GM19099 (cell line): Measurements from ENCODE around the gene RARRES2.
A peak's percentile ranks its signal among the peaks of the same experiment; 100 is the strongest.

ENCODE experiments used
- POLR2A ChIP-seq: IDR thresholded peaks from 3 replicates; pipeline ENCODE4 v1.6.1; 2011; ENCODE audit warnings: low read depth; ENCODE audit not compliant: insufficient read length; ENCODE audit errors: extremely low read depth

Gene RARRES2

GRCh38 chr7:150341263-150342120, at the start of gene RARRES2:
Gene RARRES2 (minus strand): TSS chr7:150341629. CDS start chr7:150340609, 1,020 bp downstream.
- TF ChIP-seq POLR2A = no peak

DNA sequence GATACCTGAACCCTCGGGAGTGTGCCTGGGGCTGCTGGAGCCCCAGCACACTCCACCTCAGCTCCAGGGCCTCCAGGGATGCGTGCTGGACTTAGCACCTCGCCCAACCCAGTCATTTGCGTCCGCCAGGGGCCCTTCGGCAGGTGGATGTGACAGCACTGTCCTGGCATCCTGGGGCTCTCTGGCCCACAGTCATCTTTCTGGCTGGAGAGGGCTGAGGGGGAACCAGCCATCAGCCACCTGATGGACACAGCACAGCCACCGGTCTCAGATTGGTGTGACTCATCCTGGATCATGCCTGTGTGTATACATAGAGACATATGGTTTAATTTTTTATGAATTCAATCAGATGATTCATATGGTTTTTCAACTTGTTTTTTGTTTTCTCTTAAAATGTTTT, 48.8 kb upstream of the RARRES2 start:
- TF ChIP-seq POLR2A = no peak

DNA sequence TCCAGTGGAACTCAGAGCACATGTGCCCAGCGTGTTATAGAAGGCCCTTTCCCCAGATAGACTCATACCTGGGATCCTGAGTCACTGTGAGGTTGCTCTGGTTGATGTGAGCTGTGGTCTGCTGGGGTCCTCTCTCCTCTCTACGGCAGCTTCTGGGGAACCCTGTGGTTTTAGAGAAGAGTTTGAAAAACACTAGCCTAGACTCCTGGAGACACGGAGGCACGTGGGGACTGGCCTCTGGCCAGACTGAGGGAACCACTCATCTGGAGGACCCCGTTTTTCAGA, 48.0 kb upstream of the RARRES2 start:
- no peak for TF ChIP-seq POLR2A

DNA sequence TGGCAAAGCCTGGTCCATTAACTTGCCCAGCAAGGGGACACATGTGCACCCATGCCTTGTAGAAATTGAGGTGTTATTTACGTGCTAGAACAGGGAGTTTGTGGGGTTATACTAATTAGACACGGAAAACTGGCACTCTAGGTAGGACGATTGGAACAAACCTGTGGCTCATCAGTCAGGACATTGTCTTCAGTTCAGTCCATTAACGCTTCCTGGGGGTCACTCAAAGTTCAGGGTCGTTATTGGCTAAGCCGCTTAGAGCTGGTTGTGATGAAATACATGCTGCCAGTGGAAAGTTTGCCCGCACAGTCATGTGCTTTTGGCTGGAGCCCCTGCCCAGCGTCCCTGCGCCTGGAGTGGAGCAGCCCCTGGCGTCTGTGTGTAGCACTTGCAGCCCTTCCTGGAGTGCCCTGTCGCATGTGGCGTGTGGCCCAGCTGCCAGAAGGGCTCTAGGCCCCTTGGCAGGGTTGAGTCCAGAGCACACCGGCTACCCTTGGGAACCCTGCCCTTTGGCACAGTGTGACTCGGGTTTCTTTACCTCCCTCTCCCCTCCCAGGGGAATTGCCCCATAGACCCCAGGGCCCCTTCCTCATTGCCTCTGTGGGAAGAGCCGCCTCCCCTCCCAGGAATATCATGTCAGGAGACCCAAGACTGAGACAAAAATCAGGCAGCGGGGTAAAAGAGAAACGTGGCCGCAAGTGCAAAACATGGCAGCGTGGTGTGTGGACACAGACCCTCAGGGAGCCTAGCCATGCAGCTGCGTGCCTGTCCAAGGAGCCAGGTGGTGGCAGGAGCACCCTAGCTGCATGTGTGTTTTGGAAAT, 47.5 kb upstream of the RARRES2 start:
- TF ChIP-seq POLR2A = no peak

GRCh38 chr7:150388306-150388705, 46.9 kb upstream of the RARRES2 start:
- TF ChIP-seq POLR2A = no peak

GRCh38 chr7:150385302-150385723, 43.9 kb upstream of the RARRES2 start:
- no peak for TF ChIP-seq POLR2A

DNA sequence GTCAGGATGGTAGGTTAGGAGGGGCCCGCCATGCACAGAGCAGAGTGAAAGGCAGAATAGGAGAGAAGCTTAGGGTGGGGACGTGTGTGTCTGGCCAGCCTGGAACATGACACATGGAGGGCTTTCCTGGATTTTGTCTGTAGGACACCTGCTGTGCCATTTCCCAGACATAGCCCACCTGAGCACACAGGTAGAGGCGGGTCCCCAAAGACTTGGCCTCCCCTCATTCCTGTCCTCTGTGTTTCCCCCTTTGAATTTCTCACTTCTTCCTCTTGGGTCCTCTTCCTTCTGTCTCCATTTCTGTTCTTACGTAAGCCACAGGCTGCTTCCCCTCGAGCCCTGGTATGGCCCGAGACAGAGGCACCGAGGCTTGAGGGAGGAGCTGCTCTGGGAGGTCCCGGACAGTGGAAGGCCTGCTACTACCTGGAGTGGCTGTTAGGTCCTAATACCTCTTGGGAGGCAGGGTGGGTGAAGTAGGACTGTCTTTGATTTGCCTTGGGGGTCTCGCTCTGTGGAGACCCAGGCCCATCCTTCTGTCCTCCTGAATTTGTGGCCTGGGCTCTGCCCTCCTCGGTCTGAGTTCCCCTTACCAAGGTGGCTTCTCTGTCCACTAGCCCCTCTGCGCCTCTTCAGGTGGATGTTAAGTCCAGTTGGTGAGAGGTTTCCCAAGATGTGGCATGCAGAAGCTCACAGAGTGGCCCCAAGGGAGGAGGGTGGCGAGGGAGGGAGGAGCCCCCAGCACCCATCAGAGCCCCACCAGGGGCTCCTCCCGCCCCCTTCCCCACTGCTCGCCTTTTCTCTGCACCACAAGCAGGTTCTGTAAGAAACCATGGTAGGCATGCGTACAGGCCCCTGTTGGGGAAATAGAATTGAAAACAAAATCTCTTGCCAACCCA, 43.2 kb upstream of the RARRES2 start:
- no peak for TF ChIP-seq POLR2A

DNA sequence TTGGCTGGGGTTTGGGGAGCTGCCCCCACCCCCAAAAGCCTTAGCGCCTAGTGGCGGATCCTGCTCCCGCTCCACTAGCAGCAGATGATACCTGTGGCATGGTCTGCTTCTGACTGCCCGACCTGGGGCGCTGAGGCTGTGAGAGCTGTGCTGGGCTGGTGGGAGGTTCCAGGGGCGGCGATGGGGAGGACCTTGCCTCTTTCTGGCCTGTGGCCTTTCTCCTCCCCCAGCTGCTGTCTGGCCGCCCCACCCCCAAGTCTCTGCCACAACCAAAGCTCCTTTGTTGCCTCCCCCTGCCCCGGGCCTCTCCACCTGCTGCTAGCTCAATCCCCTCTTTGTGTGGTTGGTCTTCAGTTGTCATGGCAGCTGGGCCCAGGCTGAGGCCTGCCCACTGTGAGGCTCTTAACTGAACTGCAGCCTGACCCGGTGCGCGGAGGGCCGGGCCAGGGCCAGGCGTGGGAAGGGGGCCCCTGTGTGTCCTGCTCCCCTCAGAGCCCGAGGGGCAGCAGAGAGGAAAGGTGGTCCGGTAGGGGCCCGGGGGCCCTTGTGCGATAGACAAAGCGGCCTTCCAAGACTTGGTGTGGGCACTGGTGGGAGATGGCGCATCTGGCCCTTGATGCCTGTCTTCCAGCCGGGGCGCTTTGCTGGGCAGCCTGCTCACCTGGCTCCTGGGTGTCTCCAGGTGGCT, 42.4 kb upstream of the RARRES2 start:
- peak; percentile 24 for TF ChIP-seq POLR2A

DNA sequence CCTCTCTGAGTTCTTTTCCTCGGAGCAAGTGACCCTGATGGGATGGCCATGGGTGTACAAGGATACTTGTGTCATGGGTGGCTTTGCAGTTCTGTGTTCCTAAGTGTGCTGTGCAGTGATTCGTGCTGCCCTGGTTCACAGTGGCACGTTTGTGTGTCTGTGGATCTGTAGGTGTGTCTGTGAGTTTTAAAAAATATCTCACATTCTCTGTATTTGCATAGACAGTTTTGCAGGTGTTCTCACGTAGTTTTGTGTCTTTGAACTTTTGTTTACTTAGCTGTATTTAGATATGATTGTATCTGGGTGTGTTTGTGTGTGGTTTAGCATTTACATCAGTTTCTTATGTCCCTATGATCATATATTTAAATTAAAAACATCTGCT, 41.4 kb upstream of the RARRES2 start:
- TF ChIP-seq POLR2A = peak; percentile 52

DNA sequence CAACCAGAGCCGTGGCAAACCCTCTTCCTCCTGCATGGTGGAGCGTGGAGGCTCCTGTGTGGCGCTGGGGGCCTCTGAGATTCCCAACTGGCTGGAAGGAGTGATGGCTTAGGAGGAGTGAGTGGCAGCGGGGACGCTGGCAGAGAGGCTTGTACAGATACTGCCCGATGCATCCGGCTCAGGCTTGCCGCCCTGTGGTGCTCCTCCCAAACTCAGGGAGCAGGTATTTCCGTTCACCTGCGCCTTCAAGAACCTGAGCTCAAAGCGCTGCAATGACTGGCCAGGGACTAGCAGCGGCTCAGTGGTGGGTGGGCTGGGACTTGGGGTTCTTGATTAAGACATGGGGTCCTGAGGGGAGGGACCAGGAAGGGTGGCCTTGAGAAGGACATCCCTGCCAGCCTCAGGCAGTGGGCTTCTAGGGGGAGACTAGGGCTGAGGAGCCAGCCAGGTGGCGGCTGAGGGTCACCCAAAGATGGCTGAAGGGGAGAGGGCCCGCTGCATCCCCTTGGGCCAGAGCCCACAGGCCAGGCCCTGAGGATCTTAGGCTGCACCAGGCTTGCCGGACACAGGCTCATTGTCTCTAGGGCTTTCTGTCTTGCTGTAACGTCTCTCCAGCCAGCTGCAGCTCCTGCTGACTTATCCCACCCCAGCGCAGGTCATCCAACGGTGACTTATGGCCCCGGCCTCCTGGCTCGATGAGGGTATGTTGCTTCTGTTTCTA, 40.9 kb upstream of the RARRES2 start:
- TF ChIP-seq POLR2A = peak; percentile 12

GRCh38 chr7:150381785-150382122, 40.3 kb upstream of the RARRES2 start:
- no peak for TF ChIP-seq POLR2A

GRCh38 chr7:150381096-150381495, 39.7 kb upstream of the RARRES2 start:
- TF ChIP-seq POLR2A = peak; percentile 16

DNA sequence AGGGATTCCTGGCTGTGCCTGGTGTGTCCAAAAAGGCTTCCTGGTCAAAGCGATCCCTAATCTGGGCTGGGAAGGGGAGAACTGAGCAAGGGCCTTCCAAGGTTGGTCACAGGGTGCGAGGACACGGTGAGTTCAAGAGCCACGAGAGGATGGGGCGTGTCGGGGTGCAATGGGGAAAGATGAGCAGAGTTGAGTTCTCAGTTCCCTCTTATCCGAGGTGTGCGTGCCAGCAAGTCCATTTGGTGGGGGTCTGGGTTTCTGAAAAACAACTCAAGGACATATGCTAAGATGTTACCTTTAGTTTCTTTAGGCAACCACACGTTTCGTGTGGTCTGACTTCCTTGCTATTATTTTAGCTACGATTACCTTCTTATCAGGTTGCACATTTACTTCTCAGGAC, 39.0 kb upstream of the RARRES2 start:
- peak; percentile 72 for TF ChIP-seq POLR2A
